WTC11 (cell line): Measurements from ENCODE around the gene ERC1. TPM values are rescaled to one million over a fixed set of nuclear protein-coding genes. Genes with fewer than 3 reads are reported as not detected.

ENCODE experiments used
- ATAC-seq: fragments of 200-7000 bp; cut with Tn5 transposase; 2 replicates; pipeline ENCODE4 v1.10.0; 2021; ENCODE audit warnings: mild to moderate bottlenecking, moderate library complexity
- CTCF ChIA-PET: fragments of 300-600 bp; sonication (Branson Sonifier 250); formaldehyde crosslinking; loops from one replicate; lab custom pipeline; 2021; ENCODE audit warnings: antibody characterized with exemption; lab: Charles Lee
- POLR2A ChIA-PET: fragments of 350-600 bp; sonication (Branson Sonifier 250); formaldehyde crosslinking; loops from one replicate; lab custom pipeline; 2021; ENCODE audit warnings: antibody characterized with exemption; lab: Charles Lee
- DNase-seq: peaks from one replicate; pipeline ENCODE4 v3.0.0; 2021; ENCODE audit warnings: low spot score
- H3K27ac Mint-ChIP-seq: 2 replicates; pipeline ENCODE4 v1.8.0; 2021; ENCODE audit warnings: mixed read lengths
- H3K27me3 Mint-ChIP-seq: 2 replicates; pipeline ENCODE4 v1.8.0; 2021; ENCODE audit warnings: low read depth, mild to moderate bottlenecking, moderate library complexity, mixed read lengths
- H3K36me3 Mint-ChIP-seq: 2 replicates; pipeline ENCODE4 v1.8.0; 2021; ENCODE audit warnings: mixed read lengths
- H3K4me1 Mint-ChIP-seq: 2 replicates; pipeline ENCODE4 v1.8.0; 2022; ENCODE audit warnings: mixed read lengths
- H3K4me3 Mint-ChIP-seq: 2 replicates; pipeline ENCODE4 v1.8.0; 2021; ENCODE audit warnings: mild to moderate bottlenecking, moderate library complexity, mixed read lengths
- H3K9me3 Mint-ChIP-seq: 2 replicates; pipeline ENCODE4 v1.8.0; 2021; ENCODE audit warnings: mixed read lengths
- ATF2 ChIP-seq: sonication (generic); formaldehyde crosslinking; IDR thresholded peaks from 2 replicates; pipeline ENCODE4 v1.8.1; 2022; ENCODE audit warnings: low read depth, missing genetic modification reagents, borderline replicate concordance
- ATF6 ChIP-seq: sonication (generic); formaldehyde crosslinking; IDR thresholded peaks from 2 replicates; pipeline ENCODE4 v1.8.1; 2023; ENCODE audit warnings: mild to moderate bottlenecking, missing genetic modification reagents
- CBFB ChIP-seq: sonication (generic); formaldehyde crosslinking; IDR thresholded peaks from 2 replicates; pipeline ENCODE4 v1.8.1; 2022; ENCODE audit warnings: mild to moderate bottlenecking, low read depth, missing genetic modification reagents
- ESRRA ChIP-seq: sonication (generic); formaldehyde crosslinking; IDR thresholded peaks from 2 replicates; pipeline ENCODE4 v1.8.1; 2022; ENCODE audit warnings: mild to moderate bottlenecking, missing genetic modification reagents, borderline replicate concordance
- FOXJ3 ChIP-seq: sonication (generic); formaldehyde crosslinking; IDR thresholded peaks from 2 replicates; pipeline ENCODE4 v1.9.0; 2021; ENCODE audit warnings: missing genetic modification reagents, mild to moderate bottlenecking, borderline replicate concordance
- NFATC4 ChIP-seq: fragments of 250-450 bp; sonication (Bioruptor Pico); IDR thresholded peaks from 2 replicates; pipeline ENCODE4 v1.9.0; 2021; ENCODE audit warnings: mild to moderate bottlenecking
- PREB ChIP-seq: sonication (generic); formaldehyde crosslinking; IDR thresholded peaks from 2 replicates; pipeline ENCODE4 v1.8.1; 2022; ENCODE audit warnings: mild to moderate bottlenecking, missing genetic modification reagents, moderate library complexity, borderline replicate concordance
- SP1 ChIP-seq: sonication (generic); formaldehyde crosslinking; conservative IDR thresholded peaks from 2 replicates; pipeline ENCODE4 v1.8.1; 2022; ENCODE audit warnings: missing genetic modification reagents
- ZMAT4 ChIP-seq: fragments of 250-450 bp; sonication (Bioruptor Pico); IDR thresholded peaks from 2 replicates; pipeline ENCODE4 v1.9.0; 2021; ENCODE audit warnings: mild to moderate bottlenecking
- ZNF138 ChIP-seq: sonication (generic); formaldehyde crosslinking; conservative IDR thresholded peaks from 2 replicates; pipeline ENCODE4 v1.8.1; 2022; ENCODE audit warnings: mild to moderate bottlenecking, moderate library complexity, missing genetic modification reagents
- ZNF232 ChIP-seq: sonication (generic); formaldehyde crosslinking; IDR thresholded peaks from 2 replicates; pipeline ENCODE4 v1.8.0; 2022; ENCODE audit warnings: mild to moderate bottlenecking, missing genetic modification reagents
- ZNF317 ChIP-seq: sonication (generic); formaldehyde crosslinking; IDR thresholded peaks from 2 replicates; pipeline ENCODE4 v1.8.1; 2023; ENCODE audit warnings: low read depth, mild to moderate bottlenecking, moderate library complexity, missing genetic modification reagents, borderline replicate concordance
- ZNF423 ChIP-seq: fragments of 250-450 bp; sonication (Bioruptor Pico); IDR thresholded peaks from 2 replicates; pipeline ENCODE4 v2.1.2; 2022; ENCODE audit warnings: mild to moderate bottlenecking, moderate library complexity
- total RNA-seq: library from RNA; stranded (reverse); gene quantifications from 3 replicates; pipeline ENCODE4 v1.2.3, GENCODE V29; 2021

Gene ERC1
- total RNA-seq, 1 experiment from 2014 or later = 47.5 TPM

- H3K4me3 Mint-ChIP-seq = no peak overlapping the region; the same call in 1 of the 2 replicates
- ATAC-seq (no peak), DNase-seq (no peak)
- peaks cover 12% of the 10 kb centered on the region; the same call in 1 of the 2 replicates for H3K36me3 Mint-ChIP-seq
- no peak for TF ChIP-seq ESRRA (CRISPR knock-in tag)
- no peak for TF ChIP-seq ZMAT4 (CRISPR knock-in tag)
- no peak for TF ChIP-seq ZNF423 (CRISPR knock-in tag)
- TF ChIP-seq PREB (CRISPR knock-in tag) = no peak
- TF ChIP-seq NFATC4 (CRISPR knock-in tag) = no peak
- TF ChIP-seq CBFB = no peak
- TF ChIP-seq ZNF232 (CRISPR knock-in tag) = no peak
- POLR2A ChIA-PET = interaction anchor here (0.7 kb wide), 1 partner anchor 11 kb away, joined by 4 read pairs; no protein-coding TSS in a partner anchor
- CTCF ChIA-PET = interaction anchor here (1.0 to 1.9 kb wide), 3 partner anchors 148 to 277 kb away, joined by 3 to 11 read pairs (median 4); no protein-coding TSS in a partner anchor
- H3K4me1 Mint-ChIP-seq = peaks cover 24% of the 10 kb centered on the region
- H3K27me3 Mint-ChIP-seq = no peaks in the 10 kb centered on the region
- H3K27ac Mint-ChIP-seq = peak overlapping the region; percentile 1; the same call in 1 of the 2 replicates
- H3K9me3 Mint-ChIP-seq = peaks cover 11% of the 10 kb centered on the region
Measured at GRCh38 chr12:1369460-1369859, 378.4 kb downstream of the ERC1 start.

- ATAC-seq (no peak), DNase-seq (no peak)
- Mint-ChIP-seq H3K4me1 (peaks cover 24% of the 10 kb centered on the region), H3K4me3 (no peak overlapping the region; the same call in 1 of the 2 replicates), H3K27me3 (no peaks in the 10 kb centered on the region), H3K27ac (no peak overlapping the region), H3K36me3 (peaks cover 15% of the 10 kb centered on the region; the same call in 1 of the 2 replicates), H3K9me3 (peaks cover 13% of the 10 kb centered on the region)
- TF ChIP-seq ATF6 (CRISPR knock-in tag) (no peak), ZNF138 (CRISPR knock-in tag) (no peak)
- POLR2A ChIA-PET = no interaction called here
- CTCF ChIA-PET = interaction anchor here (1.0 to 1.9 kb wide), 3 partner anchors 147 to 278 kb away, joined by 3 to 11 read pairs (median 4); no protein-coding TSS in a partner anchor
Measured at GRCh38 chr12:1369938-1370500, 379.0 kb downstream of the ERC1 start.

- peaks cover 7% of the 10 kb centered on the region for H3K9me3 Mint-ChIP-seq
- ChIA-PET CTCF (no interaction called here), POLR2A (no interaction called here)
- DNase-seq (no peak), ATAC-seq (no peak)
- TF ChIP-seq ATF2 (CRISPR knock-in tag) = no peak
- no peak overlapping the region; the same call in 1 of the 2 replicates for H3K27ac Mint-ChIP-seq
- peaks cover 12% of the 10 kb centered on the region for H3K4me1 Mint-ChIP-seq
- H3K4me3 Mint-ChIP-seq = no peak overlapping the region
- H3K36me3 Mint-ChIP-seq = peaks cover 12% of the 10 kb centered on the region; the same call in 1 of the 2 replicates
- H3K27me3 Mint-ChIP-seq = no peaks in the 10 kb centered on the region
Measured at GRCh38 chr12:1373901-1374735, 383.1 kb downstream of the ERC1 start.

GRCh38 chr12:1375323-1375722 is 384.3 kb downstream of the ERC1 start:
- Mint-ChIP-seq H3K27me3 (no peaks in the 10 kb centered on the region), H3K4me1 (peaks cover 7% of the 10 kb centered on the region), H3K4me3 (no peak overlapping the region), H3K9me3 (peaks cover 7% of the 10 kb centered on the region), H3K36me3 (peaks cover 12% of the 10 kb centered on the region; the same call in 1 of the 2 replicates), H3K27ac (no peak overlapping the region)
- no peak for ATAC-seq
- DNase-seq = no peak
- TF ChIP-seq SP1 (CRISPR knock-in tag) = no peak
- no peak for TF ChIP-seq FOXJ3
- TF ChIP-seq ZNF423 (CRISPR knock-in tag) = no peak
- TF ChIP-seq ZNF317 = no peak
- CTCF ChIA-PET = no interaction called here
- POLR2A ChIA-PET = no interaction called here
